Amniotic epithelial cell (primary cell): ENCODE data around the gene PRKAR1B.
A peak's percentile ranks its signal among the peaks of the same experiment; 100 is the strongest.

ENCODE experiments used
- DNase-seq: peaks from one replicate; pipeline ENCODE4 v3.0.0-alpha.2; 2010; ENCODE audit warnings: low read depth

PRKAR1B gene

GRCh38 chr7:721619-722248 lies 5.3 kb downstream of the PRKAR1B start:
- DNase-seq: peak; percentile 51

DNA sequence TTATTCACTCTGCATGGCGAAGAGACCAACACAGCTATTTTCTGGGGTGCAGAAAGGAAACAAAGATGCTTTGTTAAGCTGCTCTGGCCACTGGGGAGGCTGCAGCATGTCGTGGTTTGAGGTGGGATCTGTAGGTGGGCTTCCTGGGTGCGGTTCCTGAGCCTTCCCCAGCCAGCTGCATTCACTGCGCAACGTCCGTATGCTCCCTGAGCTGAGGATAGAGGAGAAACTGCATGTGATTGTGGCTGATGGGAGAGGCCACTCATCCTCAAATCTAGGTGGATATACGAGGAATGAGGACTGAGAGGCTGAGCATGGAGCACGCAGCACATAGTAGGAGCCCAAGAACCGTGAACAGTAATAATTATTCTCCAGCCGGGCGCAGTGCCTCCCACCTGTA lies 10.4 kb downstream of the PRKAR1B start:
- no peak for DNase-seq

GRCh38 chr7:716222-716621 lies 10.9 kb downstream of the PRKAR1B start:
- DNase-seq: no peak

GRCh38 chr7:714251-714671 lies 12.8 kb downstream of the PRKAR1B start:
- no peak for DNase-seq

DNA sequence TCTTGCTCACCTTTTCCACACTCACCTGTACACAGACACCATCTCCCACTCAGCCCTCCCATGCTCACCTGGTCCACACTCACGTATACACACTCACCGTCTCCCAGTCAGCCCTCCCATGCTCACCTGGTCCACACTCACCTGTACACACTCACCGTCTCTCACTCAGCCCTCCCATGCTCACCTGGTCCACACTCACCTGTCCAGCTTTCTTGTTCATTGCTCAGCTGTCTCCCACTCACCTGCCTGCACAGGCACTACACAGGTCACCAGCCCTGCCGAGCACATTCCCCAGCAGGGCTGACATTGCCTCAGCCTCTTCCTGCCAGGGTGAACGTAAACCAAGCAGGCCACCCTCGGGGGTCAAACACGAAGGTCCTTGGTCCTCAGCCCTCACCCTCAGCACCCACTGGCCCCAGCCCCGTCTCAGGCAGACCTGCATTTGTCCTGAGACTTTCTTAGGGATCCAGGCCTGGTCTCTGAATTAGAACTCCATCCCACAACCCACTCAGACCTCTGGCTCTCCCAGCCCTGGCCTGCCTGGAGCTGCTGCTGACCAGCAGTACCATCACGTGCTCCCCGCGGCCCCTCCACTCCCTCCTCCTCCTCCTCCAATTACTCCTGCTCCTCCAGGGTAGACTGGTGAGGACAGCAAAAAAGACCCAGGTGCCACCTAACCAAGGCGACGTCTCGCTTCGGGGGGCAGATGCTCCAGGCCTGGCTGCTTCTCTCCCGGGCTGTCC lies 13.4 kb downstream of the PRKAR1B start:
- DNase-seq: no peak

GRCh38 chr7:713139-713457 lies 14.0 kb downstream of the PRKAR1B start:
- no peak for DNase-seq

DNA sequence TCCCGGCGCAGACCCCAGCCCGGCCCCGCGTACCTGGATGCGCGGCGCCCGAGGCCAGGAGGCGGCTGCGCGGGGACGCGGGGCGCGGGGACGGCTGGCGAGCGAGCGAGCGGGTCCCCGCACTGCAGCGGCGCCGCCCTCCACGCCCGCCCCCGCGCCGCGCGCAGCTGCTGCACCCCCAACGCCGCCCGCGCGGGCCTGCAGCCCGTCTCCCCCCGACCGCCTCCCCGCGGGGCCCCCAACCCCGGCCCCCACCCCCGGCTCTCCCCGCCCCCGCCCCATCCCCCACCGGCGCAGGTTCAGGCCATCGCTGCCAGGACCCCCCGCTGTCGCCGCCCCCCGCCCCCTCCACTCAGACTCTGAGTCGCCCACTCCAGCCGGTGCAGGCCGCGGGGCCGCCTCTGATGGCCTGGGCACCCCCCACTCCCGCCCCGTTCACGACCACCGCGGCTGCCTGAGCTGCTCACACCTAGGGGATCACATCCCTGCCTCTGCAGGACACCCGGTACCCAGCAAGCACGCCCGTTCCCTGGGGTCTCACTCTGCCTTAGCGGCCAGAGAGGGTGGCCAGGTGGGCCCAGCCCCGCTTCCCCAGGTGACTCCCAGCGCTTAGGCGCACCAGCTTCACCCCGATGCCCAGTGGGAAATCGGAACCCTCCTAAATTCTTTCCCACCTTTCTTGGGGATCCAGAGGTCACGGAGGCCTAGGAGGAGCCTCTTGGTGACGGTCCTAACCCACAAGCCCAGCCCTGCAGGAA lies 14.5 kb downstream of the PRKAR1B start:
- DNase-seq: no peak

DNA sequence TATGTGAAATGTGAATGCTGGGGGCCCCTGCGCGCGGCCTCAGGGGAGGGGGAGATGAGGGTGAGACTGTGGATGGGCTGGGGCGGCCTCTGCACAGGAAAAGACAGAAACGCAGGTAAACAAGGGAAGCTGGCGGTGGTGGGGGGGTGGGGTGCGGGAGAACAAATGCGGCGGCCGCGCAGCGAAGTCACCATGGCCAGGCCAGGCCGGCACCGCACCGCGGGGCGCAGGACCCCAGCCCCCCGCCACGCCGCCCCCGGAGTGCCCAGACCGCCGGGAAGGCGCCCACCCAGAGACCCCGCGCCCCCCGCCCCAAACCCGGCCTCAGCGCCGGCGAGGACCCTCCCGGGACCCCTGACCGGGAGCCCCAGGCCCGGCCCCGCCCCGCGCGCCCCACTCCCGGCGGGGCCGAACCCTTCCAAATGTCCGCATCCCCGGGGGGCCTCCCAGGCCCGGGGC lies 15.1 kb downstream of the PRKAR1B start:
- DNase-seq: no peak

DNA sequence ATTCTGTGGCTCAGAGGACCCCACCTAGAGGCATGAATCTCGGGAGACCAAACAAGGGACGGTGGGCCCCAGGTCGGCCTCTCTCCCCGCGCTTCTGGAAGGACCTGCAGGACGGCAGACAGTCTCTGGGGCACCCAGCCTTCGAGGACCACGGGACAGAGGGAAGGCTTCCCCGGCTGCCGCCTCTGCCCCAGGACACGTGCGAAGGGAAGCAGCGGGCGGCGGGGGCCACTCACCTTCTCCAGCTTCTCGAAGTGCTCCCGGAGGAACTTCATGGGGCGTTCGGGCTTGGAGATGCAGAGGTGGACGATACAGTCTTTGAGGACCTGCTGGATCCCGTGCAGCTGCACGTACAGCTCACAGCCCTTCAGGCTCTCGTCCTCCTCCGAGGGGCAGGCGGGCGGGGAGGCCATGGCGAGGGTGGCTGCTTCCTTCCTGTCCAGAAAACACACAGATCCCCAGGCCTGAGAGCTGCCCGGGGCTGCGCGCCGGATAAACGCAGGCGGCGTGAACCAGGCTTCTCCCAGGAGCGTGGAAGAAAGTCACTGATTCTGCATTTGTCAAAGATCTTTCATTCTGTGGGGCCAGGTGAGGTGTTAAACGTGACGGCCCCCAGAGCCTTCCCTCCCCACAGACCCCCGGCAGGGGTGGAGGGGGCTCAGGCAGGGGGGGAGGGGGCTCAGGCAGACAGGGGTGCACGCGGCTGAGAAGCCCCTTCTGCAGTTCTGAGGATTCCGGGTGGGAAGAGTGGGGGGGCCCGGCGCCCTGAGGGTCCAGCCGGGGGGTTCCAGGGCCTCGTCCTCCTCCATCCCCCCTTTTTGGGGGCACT lies 15.8 kb downstream of the PRKAR1B start:
- DNase-seq: no peak

DNA sequence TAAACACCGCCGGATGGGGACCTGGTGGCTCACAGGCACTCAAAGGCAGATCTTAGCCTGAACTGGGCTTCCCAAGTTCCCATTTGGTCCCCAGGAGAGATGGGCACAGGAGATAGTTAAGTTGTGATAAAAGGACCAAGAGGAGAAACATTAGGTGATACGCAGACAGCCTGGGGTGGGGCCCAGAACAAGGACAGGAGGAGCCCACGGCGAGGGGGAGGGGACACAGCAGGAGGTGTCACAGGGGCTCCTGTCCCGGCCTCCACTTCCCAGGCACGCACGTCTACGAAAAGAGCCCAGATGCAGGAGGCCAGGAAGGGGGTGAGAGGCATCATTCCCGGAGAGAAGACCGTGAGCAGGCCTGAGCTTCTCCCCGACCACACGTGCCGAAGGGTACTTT lies 16.9 kb downstream of the PRKAR1B start:
- no peak for DNase-seq

DNA sequence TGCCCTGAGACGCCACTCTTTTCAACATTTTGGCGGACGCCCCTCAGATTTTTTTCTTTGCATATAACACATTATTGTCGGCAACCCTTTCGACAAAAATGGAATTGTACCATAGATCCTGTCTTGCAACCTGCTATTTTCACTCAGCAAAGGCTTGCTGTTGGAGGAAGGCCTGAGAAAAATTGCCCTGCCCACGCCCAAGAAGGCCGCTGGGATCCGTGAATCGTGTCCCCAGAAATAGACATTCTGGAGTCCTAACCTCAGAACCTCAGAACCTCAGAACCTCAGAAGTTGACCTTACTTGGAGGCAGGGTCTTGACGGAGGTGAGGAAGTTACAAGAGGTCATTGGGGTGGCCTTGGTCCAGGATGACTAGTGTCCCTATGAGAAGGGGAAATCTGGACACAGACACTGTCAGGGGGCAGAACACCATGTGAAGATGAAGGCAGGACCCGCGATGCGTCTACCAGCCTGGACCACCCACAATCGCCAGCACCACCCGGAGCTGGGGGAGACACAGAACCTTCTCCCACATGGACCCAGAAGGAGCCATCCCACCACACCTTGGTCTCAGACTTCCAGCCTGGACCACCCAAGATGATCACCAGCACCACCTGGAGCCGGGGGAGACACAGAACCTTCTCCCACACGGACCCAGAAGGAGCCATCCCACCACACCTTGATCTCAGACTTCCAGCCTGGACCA lies 19.6 kb downstream of the PRKAR1B start:
- no peak for DNase-seq

GRCh38 chr7:706721-707120 lies 20.4 kb downstream of the PRKAR1B start:
- DNase-seq: no peak

DNA sequence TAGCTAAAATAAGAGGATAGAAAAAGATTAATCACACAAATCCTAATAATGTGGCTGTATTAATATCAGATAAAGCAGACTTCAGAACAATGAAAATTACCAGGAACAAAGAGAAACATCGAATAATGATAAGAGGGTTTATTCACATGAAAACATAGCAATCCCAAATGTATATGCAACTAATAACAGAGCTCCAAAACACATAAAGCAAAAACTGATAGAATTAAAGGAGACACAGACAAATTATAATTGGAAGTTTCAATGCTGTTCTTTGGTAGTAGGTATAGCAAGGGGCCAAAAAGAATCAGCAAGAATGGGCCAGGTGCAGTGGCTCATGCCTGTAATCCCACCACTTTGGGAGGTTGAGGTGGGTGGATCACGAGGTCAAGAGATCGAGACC lies 24.0 kb downstream of the PRKAR1B start:
- DNase-seq: no peak

DNA sequence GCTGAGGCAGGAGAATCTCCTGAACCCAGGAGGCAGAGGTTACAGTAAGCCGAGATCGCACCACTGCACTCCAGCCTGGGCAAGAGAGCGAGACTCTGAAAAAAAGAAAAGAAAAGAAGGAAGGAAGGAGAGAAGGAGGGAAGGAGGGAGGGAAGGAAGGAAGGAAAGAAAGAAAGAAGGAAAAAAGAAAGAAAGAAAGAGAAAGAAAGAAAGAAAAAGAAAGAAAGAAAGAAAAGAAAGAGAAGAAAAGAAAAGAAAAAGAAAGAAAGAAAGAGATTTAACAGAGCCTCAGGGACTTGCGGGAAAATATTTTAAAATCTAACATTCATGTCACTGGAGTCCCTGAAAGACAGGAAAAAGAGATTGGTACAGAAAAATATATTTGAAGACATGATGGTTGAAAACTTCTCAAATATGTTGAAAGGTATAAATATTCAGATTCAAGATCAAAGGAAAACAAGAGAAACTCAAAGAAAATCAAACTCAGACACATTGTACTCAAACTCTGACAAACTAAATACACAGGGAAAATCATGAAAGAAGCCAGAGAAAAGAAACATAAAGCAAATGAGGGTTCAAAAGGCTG lies 25.9 kb downstream of the PRKAR1B start:
- no peak for DNase-seq

DNA sequence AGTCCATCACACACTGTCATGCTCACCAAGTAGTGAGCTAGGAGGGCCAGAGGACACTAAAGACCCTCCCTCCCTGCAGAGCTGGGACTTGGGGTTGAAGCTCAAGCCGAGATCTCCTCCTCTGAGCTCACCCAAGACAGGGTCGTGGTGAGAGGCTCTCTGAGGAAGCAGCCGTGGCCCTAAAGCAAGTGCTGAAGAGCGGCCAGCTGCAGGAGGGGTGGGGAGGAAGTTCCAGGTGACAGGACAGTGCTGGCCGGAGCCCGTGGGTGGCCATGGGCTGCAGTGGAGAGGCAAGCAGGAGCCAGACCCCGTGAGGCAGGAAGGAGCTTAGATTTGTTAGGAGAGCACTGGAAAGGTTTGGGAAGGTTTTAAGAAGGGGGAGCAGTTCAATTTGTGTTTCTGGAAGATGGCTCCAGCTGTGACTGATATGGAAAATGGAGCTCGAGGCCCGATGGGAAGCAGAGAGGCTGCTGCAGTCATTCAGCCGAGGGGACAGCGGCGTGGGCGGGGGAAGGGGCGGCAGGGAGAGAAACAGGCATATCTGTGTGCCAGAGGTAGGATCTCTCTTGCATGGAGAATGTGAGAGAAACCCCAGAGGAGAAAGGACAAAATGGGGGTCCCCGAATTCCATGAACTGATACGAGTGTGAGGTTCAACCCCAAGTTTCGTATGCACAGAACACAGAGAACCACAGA lies 27.5 kb downstream of the PRKAR1B start:
- DNase-seq: no peak

DNA sequence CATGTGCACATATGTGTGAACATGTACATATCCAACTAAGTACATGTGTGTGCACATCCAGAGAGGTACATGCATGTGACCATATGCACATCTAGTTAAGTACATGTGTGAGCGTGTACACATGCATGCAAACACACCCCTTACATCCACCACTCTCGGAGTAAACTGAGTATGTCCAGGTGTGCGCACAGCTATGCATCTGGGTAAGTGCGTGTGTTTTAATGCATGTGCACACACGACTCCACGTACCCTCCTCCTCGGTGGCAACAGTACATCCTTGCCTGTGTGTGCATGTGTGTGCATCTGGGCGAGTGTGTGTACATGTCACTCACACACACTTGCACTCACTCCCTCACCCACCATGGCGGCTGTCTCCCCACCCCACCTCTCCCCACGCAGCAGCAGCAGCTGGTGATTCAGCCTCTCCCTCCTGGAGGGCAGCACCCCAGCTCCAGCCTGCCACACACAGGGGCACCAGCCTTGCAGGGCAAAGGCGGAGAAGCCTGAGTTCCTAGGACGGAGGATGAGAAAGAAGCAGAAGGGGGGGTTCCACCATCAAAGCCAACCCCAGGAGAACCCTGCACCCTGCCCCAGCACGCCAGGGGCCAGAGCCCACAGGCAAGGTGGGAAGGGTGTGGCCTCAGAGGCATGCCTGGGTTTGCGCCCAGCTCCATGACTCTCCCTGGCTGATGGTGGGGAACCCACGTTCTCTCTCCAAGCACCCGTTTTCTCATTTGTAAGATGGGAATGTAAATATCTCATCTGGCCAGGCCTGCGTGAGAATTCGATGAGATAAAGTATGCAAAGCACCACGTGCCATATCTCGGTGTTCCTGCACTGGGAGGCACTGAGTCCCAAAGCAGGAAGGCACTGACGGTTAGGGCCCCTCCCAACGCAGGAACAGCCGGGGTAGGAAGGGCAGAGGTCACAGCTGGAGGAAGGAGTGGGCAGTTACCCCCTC lies 28.3 kb downstream of the PRKAR1B start:
- no peak for DNase-seq

DNA sequence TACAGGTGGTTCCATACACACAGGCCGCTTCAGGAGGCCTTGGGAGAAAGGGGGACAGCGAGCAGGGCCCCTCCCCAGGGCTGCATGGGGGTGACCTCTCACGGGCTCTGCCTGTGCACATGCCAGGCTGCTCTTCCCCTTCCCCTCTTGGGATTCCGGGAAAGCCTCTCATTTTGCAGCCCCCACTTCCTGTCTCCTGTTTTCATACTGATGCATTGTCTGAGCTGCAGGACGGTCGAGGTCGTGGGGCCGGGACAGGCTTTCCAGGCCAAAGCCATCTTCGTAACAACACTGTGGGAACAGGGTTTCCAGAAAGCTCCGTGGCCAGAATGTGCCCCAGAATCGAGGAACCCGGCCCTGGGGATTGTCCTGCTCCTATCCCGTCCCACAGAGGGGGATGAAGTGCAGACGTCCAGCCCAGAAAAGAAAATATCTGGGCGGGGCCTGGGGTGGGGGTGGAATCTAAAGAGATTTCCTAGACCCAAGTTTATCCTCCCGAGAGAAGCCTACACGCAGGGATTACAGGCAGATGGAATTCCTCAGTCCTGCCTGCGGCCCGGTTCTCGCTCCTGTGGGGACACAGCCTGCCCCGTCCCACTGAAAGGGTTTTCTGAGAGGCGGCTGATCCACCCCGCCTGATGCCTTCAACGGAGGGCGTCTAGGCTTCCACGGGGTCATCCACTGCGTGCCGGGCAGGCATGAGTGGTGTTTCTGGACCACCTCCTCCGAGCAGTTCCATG lies 30.1 kb downstream of the PRKAR1B start:
- no peak for DNase-seq

- DNase-seq: no peak
Measured at GRCh38 chr7:696426-696811, 30.7 kb downstream of the PRKAR1B start.

GRCh38 chr7:693280-693679 lies 33.8 kb downstream of the PRKAR1B start:
- no peak for DNase-seq
